K562 treated with DMSO at 1 percent for 24 hours (cell line): ENCODE data around the gene CDKN3. TPM values are rescaled to one million over a fixed set of nuclear protein-coding genes. Genes with fewer than 3 reads are reported as not detected.

Experiments
- total RNA-seq: library from RNA; unstranded; fragments of 300-600 nt; gene quantifications from 2 replicates; pipeline ENCODE4 v1.2.3, GENCODE V29; 2022; ENCODE audit warnings: low read depth; ENCODE audit not compliant: insufficient read depth

CDKN3 gene, protein sequence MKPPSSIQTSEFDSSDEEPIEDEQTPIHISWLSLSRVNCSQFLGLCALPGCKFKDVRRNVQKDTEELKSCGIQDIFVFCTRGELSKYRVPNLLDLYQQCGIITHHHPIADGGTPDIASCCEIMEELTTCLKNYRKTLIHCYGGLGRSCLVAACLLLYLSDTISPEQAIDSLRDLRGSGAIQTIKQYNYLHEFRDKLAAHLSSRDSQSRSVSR
- total RNA-seq: 40.9 and 50.0 TPM in 2 replicates

DNA sequence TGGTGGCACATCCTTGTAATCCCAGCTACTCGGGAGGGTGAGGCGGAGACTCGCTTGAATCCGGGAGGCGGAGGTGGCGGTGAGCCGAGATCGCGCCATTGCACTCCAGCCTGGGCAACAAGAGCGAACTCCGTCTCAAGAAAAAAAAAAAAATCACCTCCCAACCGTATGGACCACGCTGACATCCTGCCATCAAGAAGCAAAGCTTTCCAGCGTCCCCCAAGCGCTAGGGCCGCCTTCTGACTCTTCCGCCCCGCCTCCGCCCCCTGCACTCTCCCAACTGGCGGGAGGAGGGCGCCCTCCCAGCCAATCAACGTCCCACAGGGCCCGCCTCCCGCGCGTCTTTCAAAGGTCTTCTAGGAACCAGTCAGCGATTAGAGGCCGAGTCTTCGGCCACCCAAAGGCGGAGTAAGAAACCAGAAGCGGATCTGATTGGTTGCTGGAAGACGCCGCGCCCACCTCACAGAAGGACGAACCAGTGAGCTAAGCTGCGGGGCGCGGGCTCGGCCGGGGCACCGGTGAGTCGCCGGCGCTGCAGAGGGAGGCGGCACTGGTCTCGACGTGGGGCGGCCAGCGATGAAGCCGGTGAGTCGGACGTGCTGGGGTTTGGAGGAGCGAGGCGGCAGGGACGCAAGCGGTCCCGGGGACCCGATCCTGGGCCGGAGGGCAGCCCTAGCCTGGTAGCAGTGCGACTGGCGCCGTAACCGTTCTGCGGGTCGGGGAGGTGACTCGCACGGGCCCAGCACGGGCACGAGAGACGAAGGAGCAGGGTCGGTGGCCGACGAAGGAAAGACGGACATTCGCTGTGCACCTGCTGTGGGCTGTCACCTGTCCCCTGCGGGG lies at the start of gene CDKN3:
TSS of gene CDKN3 (plus strand) at position 515 of the 843 bp plus-strand sequence. CDS start at position 577, 62 bp downstream.

DNA sequence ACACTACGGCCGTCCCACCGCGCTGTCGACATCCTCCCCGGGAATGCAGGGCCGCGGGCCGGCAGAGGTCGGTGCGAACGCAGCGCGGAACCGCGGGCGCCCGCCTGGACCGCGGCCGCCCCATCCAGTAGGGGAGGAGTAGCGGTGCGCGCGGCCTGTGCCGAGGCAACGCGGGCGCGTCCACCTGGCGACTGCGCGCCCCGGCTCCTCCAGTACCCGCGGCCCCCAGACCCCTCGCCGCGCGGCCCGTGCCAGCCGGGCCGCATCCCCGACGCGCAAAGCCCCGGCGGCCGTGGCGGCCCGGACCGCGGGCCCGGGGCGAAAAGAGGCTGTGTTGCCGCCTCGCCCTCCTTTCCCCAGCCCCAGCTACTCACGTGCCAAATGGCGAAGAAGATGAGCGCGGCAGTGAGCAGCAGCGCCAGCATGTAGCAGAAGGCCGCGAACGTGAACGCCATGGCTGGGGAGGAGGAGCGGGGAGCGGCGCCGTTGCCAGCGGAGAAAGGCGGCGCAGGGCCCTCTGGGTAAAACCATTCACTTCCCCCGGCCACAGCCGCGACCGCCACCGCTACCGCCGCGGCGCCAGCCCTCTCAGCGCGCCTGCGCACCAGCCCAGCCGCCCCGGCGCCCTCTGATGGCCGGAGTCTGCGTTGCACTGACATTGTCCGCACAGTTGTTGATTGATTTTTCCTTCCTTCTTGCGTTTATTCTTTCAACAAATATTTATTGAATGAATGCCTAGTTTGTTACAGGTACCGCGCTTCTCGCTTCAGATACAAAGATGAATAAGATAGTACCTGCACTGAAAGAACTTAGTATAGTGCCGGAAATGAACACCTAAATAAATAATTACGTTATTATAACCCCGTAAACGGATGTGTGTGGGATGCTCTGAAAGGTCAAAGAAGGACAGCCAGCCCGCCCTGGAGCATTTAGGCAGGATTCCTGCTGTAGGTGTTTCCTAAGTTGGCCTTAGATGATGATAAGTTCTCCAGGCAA lies 44.4 kb downstream of the CDKN3 start, which contains the start of gene CNIH1:
TSS of gene CNIH1 (minus strand) at position 502 of the 996 bp plus-strand sequence. CDS start at position 455, 47 bp downstream.

Other genes with a start within 250 kb of the CDKN3 start
- gene CNIH1, start 44.4 kb downstream of the CDKN3 start, total RNA-seq: 39.4 and 57.9 TPM in 2 replicates
- gene GMFB, start 92.0 kb downstream of the CDKN3 start, total RNA-seq: 10.4 and 11.7 TPM in 2 replicates
- 2.6 and 11.7 TPM in 2 replicates for gene CGRRF1, start 112.9 kb downstream of the CDKN3 start, total RNA-seq
- 1.6 TPM in 2 replicates for gene SAMD4A, start 170.1 kb downstream of the CDKN3 start, total RNA-seq